ENCODE data around the gene KRTAP9-3. TPM values are rescaled to one million over a fixed set of nuclear protein-coding genes. Genes with fewer than 3 reads are reported as not detected.

KRTAP9-3 gene
- total and polyA plus RNA-seq, 2 experiments from 2014 or later: not detected

- no peaks in the 10 kb centered on the region for H3K4me1 Mint-ChIP-seq
- H3K79me2 ChIP-seq (replicated peaks; ENCODE audit: insufficient read depth): no peaks in the 10 kb centered on the region
- no peaks in the 10 kb centered on the region for H3K27me3 ChIP-seq (ENCODE audit: insufficient read depth)
- H3K27me3 Mint-ChIP-seq (ENCODE audit: insufficient read depth, low read depth, poor library complexity): peaks cover 4% of the 10 kb centered on the region
- no peak within 1 kb of the TSS for H3K27ac ChIP-seq (ENCODE audit: low read depth)
- H3K9me3 Mint-ChIP-seq: no peaks in the 10 kb centered on the region; the same call in 2 of the 3 replicates
- TF ChIP-seq ZNF114 (CRISPR knock-in tag; IDR thresholded peaks at IDR 0.05) (no peak), POLR2AphosphoS5 (IDR thresholded peaks at IDR 0.05; ENCODE audit: low read depth) (no peak), ETS1 (IDR thresholded peaks at IDR 0.05) (no peak), CTCF (conservative IDR thresholded peaks at IDR 0.05; ENCODE audit: low read depth in 2 of 2) (no peak), STAT1 (IDR thresholded peaks at IDR 0.05; ENCODE audit: unreplicated experiment) (no peak), EZH2phosphoT487 (IDR thresholded peaks at IDR 0.05; ENCODE audit: unreplicated experiment) (no peak)
- H3K36me3 ChIP-seq (ENCODE audit: insufficient read depth): no peaks in the 10 kb centered on the region
- DNase-seq (ENCODE audit: low spot score) (no peak), ATAC-seq (no peak)
- H4K20me1 ChIP-seq (replicated peaks; ENCODE audit: insufficient read depth): no peaks in the 10 kb centered on the region
- no peak within 1 kb of the TSS for H3K27ac Mint-ChIP-seq
- no peak within 1 kb of the TSS for H3K4me2 ChIP-seq
- H3K4me3 Mint-ChIP-seq: no peak within 1 kb of the TSS
- H2AFZ ChIP-seq: no peak within 1 kb of the TSS
- H3K9me2 ChIP-seq (ENCODE audit: insufficient read depth): no peaks in the 10 kb centered on the region; the same call in 1 of the 2 replicates
- H3F3A ChIP-seq (replicated peaks; ENCODE audit: low read depth): no peaks in the 10 kb centered on the region
- no peaks in the 10 kb centered on the region for H3K36me3 Mint-ChIP-seq (ENCODE audit: low read depth)
- no peak within 1 kb of the TSS for H3K4me3 ChIP-seq
- no peaks in the 10 kb centered on the region for H3K4me1 ChIP-seq (ENCODE audit: insufficient read depth)
Measured at GRCh38 chr17:41265078-41265477, 32.8 kb downstream of the KRTAP9-3 start, which contains the start of gene KRTAP9-6. Gene KRTAP9-6, plus strand, starts transcription at chr17:41265378. Its CDS starts 0 bp downstream, at chr17:41265378.

GRCh38 chr17:41267711-41268110, 35.5 kb downstream of the KRTAP9-3 start:
- Histone ChIP-seq H3K4me1 (ENCODE audit: insufficient read depth) (no peaks in the 10 kb centered on the region), H3F3A (replicated peaks; ENCODE audit: low read depth) (no peaks in the 10 kb centered on the region), H4K20me1 (replicated peaks; ENCODE audit: insufficient read depth) (no peaks in the 10 kb centered on the region), H3K4me2 (no peak overlapping the region), H3K27me3 (ENCODE audit: insufficient read depth) (no peaks in the 10 kb centered on the region), H2AFZ (no peak overlapping the region), H3K9me2 (ENCODE audit: insufficient read depth) (no peaks in the 10 kb centered on the region), H3K79me2 (replicated peaks; ENCODE audit: insufficient read depth) (no peaks in the 10 kb centered on the region), H3K27ac (ENCODE audit: low read depth) (no peak overlapping the region), H3K36me3 (ENCODE audit: insufficient read depth) (no peaks in the 10 kb centered on the region), H3K4me3 (no peak overlapping the region)
- TF ChIP-seq ZNF331 (CRISPR knock-in tag; IDR thresholded peaks at IDR 0.05; ENCODE audit: low read depth) (no peak), ZNF462 (CRISPR knock-in tag; IDR thresholded peaks at IDR 0.05) (no peak), EZH2 (IDR thresholded peaks at IDR 0.05; ENCODE audit: low read depth, unreplicated experiment) (no peak), CTCF (conservative IDR thresholded peaks at IDR 0.05; ENCODE audit: low read depth in 2 of 2) (no peak), ZNF114 (CRISPR knock-in tag; IDR thresholded peaks at IDR 0.05) (no peak)
- no peaks in the 10 kb centered on the region for H3K9me3 Mint-ChIP-seq
- H3K4me3 Mint-ChIP-seq: no peak overlapping the region
- no peak for ATAC-seq
- H3K27me3 Mint-ChIP-seq (ENCODE audit: insufficient read depth, low read depth, poor library complexity): peaks cover 2% of the 10 kb centered on the region
- H3K4me1 Mint-ChIP-seq: no peaks in the 10 kb centered on the region
- H3K36me3 Mint-ChIP-seq (ENCODE audit: low read depth): no peaks in the 10 kb centered on the region
- H3K27ac Mint-ChIP-seq: no peak overlapping the region
- no peak for DNase-seq (ENCODE audit: low spot score)
